Epithelial cell of proximal tubule (primary cell): ENCODE data around the gene CNTN3. TPM values are rescaled to one million over a fixed set of nuclear protein-coding genes. Genes with fewer than 3 reads are reported as not detected.

Experiments used
- DNase-seq: peaks from one replicate; pipeline ENCODE4 v3.0.0-alpha.2; 2011; ENCODE audit warnings: low read depth
- H3K4me3 ChIP-seq: 2 replicates; pipeline ENCODE4 v1.5.1; 2011; ENCODE audit warnings: low read depth, mild to moderate bottlenecking, low read length
- CTCF ChIP-seq: conservative IDR thresholded peaks from 2 replicates; pipeline ENCODE4 v1.5.1; 2012; ENCODE audit warnings: low read depth, mild to moderate bottlenecking, low read length
- total RNA-seq: library from RNA; depleted of rRNA; stranded (reverse); fragments of >200 nt; gene quantifications from 2 replicates; pipeline ENCODE4 v1.2.3, GENCODE V29; 2015

The CNTN3 gene
- total RNA-seq, 1 donor from 2014 or later: 0.46 TPM

GRCh38 chr3:74601793-74602192 is 12.7 kb downstream of the CNTN3 start:
- TF ChIP-seq CTCF: no peak
- no peak for DNase-seq
- H3K4me3 ChIP-seq: no peak overlapping the region

- TF ChIP-seq CTCF: no peak
- no peak for DNase-seq
Measured at GRCh38 chr3:74599564-74599963, 14.9 kb downstream of the CNTN3 start.

GRCh38 chr3:74593152-74593551 is 21.3 kb downstream of the CNTN3 start:
- no peak for TF ChIP-seq CTCF
- no peak overlapping the region for H3K4me3 ChIP-seq
- DNase-seq: no peak

More at GRCh38 chr3:74599564-74599963, 14.9 kb downstream of the CNTN3 start:
- H3K4me3 ChIP-seq: no peak overlapping the region

- no peak for TF ChIP-seq CTCF
- DNase-seq: no peak
Measured at GRCh38 chr3:74592359-74592758, 22.1 kb downstream of the CNTN3 start.

GRCh38 chr3:74591946-74592345 is 22.5 kb downstream of the CNTN3 start:
- no peak for DNase-seq
- TF ChIP-seq CTCF: no peak
- no peak overlapping the region for H3K4me3 ChIP-seq

More at GRCh38 chr3:74592359-74592758, 22.1 kb downstream of the CNTN3 start:
- no peak overlapping the region for H3K4me3 ChIP-seq

GRCh38 chr3:74591342-74591741 is 23.1 kb downstream of the CNTN3 start:
- TF ChIP-seq CTCF: no peak
- H3K4me3 ChIP-seq: no peak overlapping the region
- no peak for DNase-seq

- no peak overlapping the region for H3K4me3 ChIP-seq
- TF ChIP-seq CTCF: no peak
- no peak for DNase-seq
Measured at GRCh38 chr3:74590620-74591262, 23.7 kb downstream of the CNTN3 start.
